Transverse colon (tissue), 4 donors: Measurements from ENCODE around the gene NSUN3. TPM values are rescaled to one million over a fixed set of nuclear protein-coding genes. Genes with fewer than 3 reads are reported as not detected.

Source experiments
- DNase-seq: peaks from one replicate; pipeline ENCODE4 v3.0.0-alpha.2; 2019
- H3K27ac ChIP-seq, 4 donors: fragments of 200-600 bp; sonication (generic); 2 replicates each; pipeline ENCODE4 v1.5.1; 2016 to 2018; ENCODE audit warnings: inconsistent platforms in 4 of 4
- H3K27me3 ChIP-seq: fragments of 200-600 bp; sonication (generic); 2 replicates; pipeline ENCODE4 v1.5.1; 2017; ENCODE audit warnings: inconsistent platforms
- H3K36me3 ChIP-seq, 4 donors: fragments of 200-600 bp; sonication (generic); 2 replicates each; pipeline ENCODE4 v1.5.1; 2017 to 2019; ENCODE audit warnings: inconsistent platforms in 4 of 4
- H3K4me1 ChIP-seq, 4 donors: fragments of 200-600 bp; sonication (generic); 2 replicates each; pipeline ENCODE4 v1.5.1; 2017 to 2020; ENCODE audit warnings: inconsistent platforms in 4 of 4
- H3K4me3 ChIP-seq, 4 donors: fragments of 200-600 bp; sonication (generic); 1 replicate in 1 of 4; 2 replicates in 3 of 4; pipeline versions ENCODE4 v1.5.1 to v1.6.1; 2017 to 2019; ENCODE audit warnings: inconsistent platforms in 4 of 4
- H3K9me3 ChIP-seq, 2 donors: fragments of 200-600 bp; sonication (generic); 2 replicates each; pipeline ENCODE4 v1.5.1; 2017 to 2019; ENCODE audit warnings: inconsistent platforms in 2 of 2
- EP300 ChIP-seq: sonication (generic); formaldehyde crosslinking; IDR thresholded peaks from one replicate; pipeline ENCODE4 v1.6.1; 2017; ENCODE audit warnings: antibody characterized with exemption, low read depth
- POLR2A ChIP-seq: fragments of 450-650 bp; IDR thresholded peaks from one replicate; pipeline ENCODE4 v1.6.1; 2016; ENCODE audit warnings: antibody characterized with exemption, mild to moderate bottlenecking, moderate library complexity
- POLR2AphosphoS5 ChIP-seq, 3 donors: sonication (generic); formaldehyde crosslinking; IDR thresholded peaks; one replicate each; pipeline ENCODE4 v1.6.1; 2016; ENCODE audit warnings: antibody characterized with exemption in 3 of 3
- WGBS, 2 donors: methylation state at CpG; one replicate each; pipeline ENCODE4 v1.1.5; 2018; ENCODE audit warnings: low coverage in 1 of 2; 5-methylcytosine and 5-hydroxymethylcytosine counted together
- in situ Hi-C, 4 donors: fragments of 200-750 bp; cut with MboI; loops; one replicate each; pipeline versions ENCODE4 v1.15.0 to v1.15.1; 2017; ENCODE audit warnings: low sequenced_read_pairs in 3 of 4, low pct_ligation_motif_present in 1 of 4, low pct_unique_long_range_greater_than_20kb in 1 of 4
- intact Hi-C: fragments of 100-400 bp; cut with DNase I; formaldehyde crosslinking; loops from one replicate; pipeline ENCODE4 v1.15.1; 2023; ENCODE audit warnings: low total_unique reads
- total RNA-seq, 4 donors: library from RNA; depleted of rRNA; stranded (reverse); fragments of >200 nt; gene quantifications; one replicate each; pipeline ENCODE4 v1.1.0, GENCODE V29; 2016
- TF ChIP-seq, protein P1 (sequence below), 5 experiments: fragments of 200-600 bp in 3 of 5; fragments of 450-650 bp in 2 of 5; sonication (generic) in 3 of 5; IDR thresholded peaks; 1 replicate in 2 of 5; 2 replicates in 3 of 5; pipeline ENCODE4 v1.5.1; 2016 to 2017; ENCODE audit warnings: antibody characterized with exemption in 5 of 5, inconsistent platforms in 3 of 5, mild to moderate bottlenecking in 2 of 5, moderate library complexity in 1 of 5

NSUN3 gene
- total RNA-seq, 4 donors from 2014 or later: 10.3 to 27.9 (median 19.0) TPM

- in situ Hi-C loops: no loop called here
- no peak for DNase-seq
- no peaks in the 10 kb centered on the region for H3K4me1 ChIP-seq
- no peaks in the 10 kb centered on the region for H3K9me3 ChIP-seq
- no peak overlapping the region for H3K4me3 ChIP-seq
- intact Hi-C loops: no loop called here
- H3K27ac ChIP-seq: no peak overlapping the region
- no peak for TF ChIP-seq POLR2AphosphoS5 (IDR thresholded peaks at IDR 0.05)
- TF ChIP-seq POLR2A: no peak
- TF ChIP-seq, protein P1, sequence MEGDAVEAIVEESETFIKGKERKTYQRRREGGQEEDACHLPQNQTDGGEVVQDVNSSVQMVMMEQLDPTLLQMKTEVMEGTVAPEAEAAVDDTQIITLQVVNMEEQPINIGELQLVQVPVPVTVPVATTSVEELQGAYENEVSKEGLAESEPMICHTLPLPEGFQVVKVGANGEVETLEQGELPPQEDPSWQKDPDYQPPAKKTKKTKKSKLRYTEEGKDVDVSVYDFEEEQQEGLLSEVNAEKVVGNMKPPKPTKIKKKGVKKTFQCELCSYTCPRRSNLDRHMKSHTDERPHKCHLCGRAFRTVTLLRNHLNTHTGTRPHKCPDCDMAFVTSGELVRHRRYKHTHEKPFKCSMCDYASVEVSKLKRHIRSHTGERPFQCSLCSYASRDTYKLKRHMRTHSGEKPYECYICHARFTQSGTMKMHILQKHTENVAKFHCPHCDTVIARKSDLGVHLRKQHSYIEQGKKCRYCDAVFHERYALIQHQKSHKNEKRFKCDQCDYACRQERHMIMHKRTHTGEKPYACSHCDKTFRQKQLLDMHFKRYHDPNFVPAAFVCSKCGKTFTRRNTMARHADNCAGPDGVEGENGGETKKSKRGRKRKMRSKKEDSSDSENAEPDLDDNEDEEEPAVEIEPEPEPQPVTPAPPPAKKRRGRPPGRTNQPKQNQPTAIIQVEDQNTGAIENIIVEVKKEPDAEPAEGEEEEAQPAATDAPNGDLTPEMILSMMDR (IDR thresholded peaks at IDR 0.05): no peak
- no peak for TF ChIP-seq EP300
- WGBS, 2 donors: 58 to 63% methylated on average over 6 of the region's 6 CpGs
- H3K36me3 ChIP-seq: no peaks in the 10 kb centered on the region
- H3K27me3 ChIP-seq: no peaks in the 10 kb centered on the region
These were observed 74.5 kb downstream of the NSUN3 start for GRCh38 chr3:94137377-94137776.

GRCh38 chr3:94146455-94146854 is 83.6 kb downstream of the NSUN3 start:
- Histone ChIP-seq H3K36me3 (no peaks in the 10 kb centered on the region), H3K4me3 (no peak overlapping the region), H3K27ac (no peak overlapping the region), H3K9me3 (no peaks in the 10 kb centered on the region), H3K27me3 (no peaks in the 10 kb centered on the region), H3K4me1 (no peaks in the 10 kb centered on the region)
- 80 to 89% methylated on average over 4 of the region's 4 CpGs for WGBS, 2 donors
- in situ Hi-C loops: no loop called here
- intact Hi-C loops: no loop called here
- DNase-seq: no peak
- TF ChIP-seq POLR2AphosphoS5 (IDR thresholded peaks at IDR 0.05) (no peak), POLR2A (no peak), EP300 (no peak)
- TF ChIP-seq, protein P1 (IDR thresholded peaks at IDR 0.05): no peak

- DNase-seq: no peak
- no peaks in the 10 kb centered on the region for H3K9me3 ChIP-seq
- no peaks in the 10 kb centered on the region for H3K36me3 ChIP-seq
- intact Hi-C loops (no loop called here), in situ Hi-C loops (no loop called here)
- WGBS, 2 donors: 74 to 77% methylated on average over 3 of the region's 3 CpGs
- no peaks in the 10 kb centered on the region for H3K27me3 ChIP-seq
- no peak overlapping the region for H3K27ac ChIP-seq
- H3K4me1 ChIP-seq: no peaks in the 10 kb centered on the region
- TF ChIP-seq, protein P1 (IDR thresholded peaks at IDR 0.05): no peak
- TF ChIP-seq POLR2A (no peak), EP300 (no peak), POLR2AphosphoS5 (IDR thresholded peaks at IDR 0.05) (no peak)
- H3K4me3 ChIP-seq: no peak overlapping the region
These were observed 84.2 kb downstream of the NSUN3 start for GRCh38 chr3:94147012-94147411.

- in situ Hi-C loops (no loop called here), intact Hi-C loops (no loop called here)
- Histone ChIP-seq H3K27ac (no peak overlapping the region), H3K4me3 (no peak overlapping the region), H3K27me3 (no peaks in the 10 kb centered on the region), H3K9me3 (no peaks in the 10 kb centered on the region), H3K4me1 (no peaks in the 10 kb centered on the region), H3K36me3 (no peaks in the 10 kb centered on the region)
- WGBS, 2 donors: 25 to 56% methylated on average over 1 to 2 of the region's 2 CpGs
- DNase-seq: no peak
- no peak for TF ChIP-seq POLR2AphosphoS5 (IDR thresholded peaks at IDR 0.05)
- TF ChIP-seq, protein P1 (IDR thresholded peaks at IDR 0.05): no peak
- no peak for TF ChIP-seq POLR2A
- TF ChIP-seq EP300: no peak
These were observed 87.3 kb downstream of the NSUN3 start for GRCh38 chr3:94150113-94150512.
